Upper lobe of right lung (tissue), 1 donor: Measurements from ENCODE around the gene LTN1. TPM values are rescaled to one million over a fixed set of nuclear protein-coding genes. Genes with fewer than 3 reads are reported as not detected.

Source experiments
- ATAC-seq: fragments of 200-7000 bp; cut with Tn5 transposase; one replicate; pipeline ENCODE4 v1.9.1; 2020; ENCODE audit warnings: mild to moderate bottlenecking, moderate library complexity
- DNase-seq: peaks from one replicate; pipeline ENCODE4 v3.0.0-alpha.2; 2020
- H3K27ac ChIP-seq: fragments of 200-600 bp; one replicate; pipeline ENCODE4 v1.8.0; 2022
- H3K27me3 ChIP-seq: fragments of 200-600 bp; one replicate; pipeline ENCODE4 v1.8.0; 2022; ENCODE audit warnings: mild to moderate bottlenecking
- H3K36me3 ChIP-seq: fragments of 200-600 bp; one replicate; pipeline ENCODE4 v1.8.0; 2022
- H3K4me1 ChIP-seq: fragments of 200-600 bp; one replicate; pipeline ENCODE4 v1.8.0; 2022
- H3K4me3 ChIP-seq: fragments of 200-600 bp; one replicate; pipeline ENCODE4 v1.8.0; 2022; ENCODE audit warnings: mild to moderate bottlenecking
- H3K9me3 ChIP-seq: fragments of 200-600 bp; one replicate; pipeline ENCODE4 v1.8.0; 2022
- CTCF ChIP-seq: fragments of 200-600 bp; IDR thresholded peaks from one replicate; pipeline ENCODE4 v1.8.0; 2022; ENCODE audit warnings: antibody characterized with exemption
- intact Hi-C: fragments of 100-400 bp; cut with DNase I; formaldehyde crosslinking; loops from one replicate; pipeline ENCODE4 v1.11.0; 2022
- total RNA-seq: library from RNA; stranded (reverse); fragmentation: NEBNext Ultra II Directional; extraction: Animal tissue kit (Norgen Biotek cat#: 25700); gene quantifications from one replicate; pipeline ENCODE4 v1.2.1, GENCODE V29; 2021
- donor health status: DM: no; HTN: yes; CAD: no; lungs with severe emphysema.

LTN1 gene
- total RNA-seq, 1 donor from 2014 or later = 25.7 TPM

- Histone ChIP-seq H3K27ac (no peak overlapping the region), H3K36me3 (peaks cover 16% of the 10 kb centered on the region), H3K27me3 (no peaks in the 10 kb centered on the region), H3K9me3 (no peaks in the 10 kb centered on the region), H3K4me1 (no peaks in the 10 kb centered on the region), H3K4me3 (no peak overlapping the region)
- intact Hi-C loops = no loop called here
- TF ChIP-seq CTCF = no peak
- ATAC-seq (no peak), DNase-seq (no peak)
Observed at GRCh38 chr21:28922368-28922767, 70.3 kb downstream of the LTN1 start.

GRCh38 chr21:28916150-28916893 lies 76.4 kb downstream of the LTN1 start:
- DNase-seq (no peak), ATAC-seq (no peak)
- no peaks in the 10 kb centered on the region for H3K4me1 ChIP-seq
- no peak for TF ChIP-seq CTCF
- peaks cover 5% of the 10 kb centered on the region for H3K27me3 ChIP-seq
- H3K36me3 ChIP-seq = no peaks in the 10 kb centered on the region
- H3K27ac ChIP-seq = no peak overlapping the region
- H3K4me3 ChIP-seq = no peak overlapping the region
- no peaks in the 10 kb centered on the region for H3K9me3 ChIP-seq
- intact Hi-C loops = no loop called here

GRCh38 chr21:28913071-28913470 lies 79.6 kb downstream of the LTN1 start:
- Histone ChIP-seq H3K4me1 (no peaks in the 10 kb centered on the region), H3K36me3 (no peaks in the 10 kb centered on the region), H3K27me3 (peaks cover 5% of the 10 kb centered on the region), H3K9me3 (no peaks in the 10 kb centered on the region), H3K4me3 (no peak overlapping the region), H3K27ac (no peak overlapping the region)
- intact Hi-C loops = no loop called here
- no peak for ATAC-seq
- no peak for DNase-seq
- TF ChIP-seq CTCF = no peak

GRCh38 chr21:28910280-28910887 lies 82.3 kb downstream of the LTN1 start:
- Histone ChIP-seq H3K4me3 (no peak overlapping the region), H3K9me3 (no peaks in the 10 kb centered on the region), H3K4me1 (no peaks in the 10 kb centered on the region), H3K36me3 (no peaks in the 10 kb centered on the region), H3K27ac (no peak overlapping the region), H3K27me3 (peaks cover 5% of the 10 kb centered on the region)
- TF ChIP-seq CTCF = no peak
- DNase-seq = no peak
- no peak for ATAC-seq
- intact Hi-C loops = no loop called here

GRCh38 chr21:28908351-28908750 lies 84.3 kb downstream of the LTN1 start:
- H3K27me3 ChIP-seq = no peaks in the 10 kb centered on the region
- intact Hi-C loops = no loop called here
- no peaks in the 10 kb centered on the region for H3K4me1 ChIP-seq
- no peaks in the 10 kb centered on the region for H3K36me3 ChIP-seq
- no peak overlapping the region for H3K27ac ChIP-seq
- no peak overlapping the region for H3K4me3 ChIP-seq
- DNase-seq = no peak
- no peak for TF ChIP-seq CTCF
- ATAC-seq = no peak
- H3K9me3 ChIP-seq = no peaks in the 10 kb centered on the region
